ENCODE measurements around the gene INSR. TPM values are rescaled to one million over a fixed set of nuclear protein-coding genes. Genes with fewer than 3 reads are reported as not detected.

INSR gene
- total RNA-seq, 1 experiment from 2014 or later: 8.4 TPM

GRCh38 chr19:7224209-7224686, 70.0 kb downstream of the INSR start:
- Mint-ChIP-seq H3K4me3 (ENCODE audit: low read depth, unreplicated experiment) (no peak overlapping the region), H3K27me3 (ENCODE audit: unreplicated experiment) (peaks cover 9% of the 10 kb centered on the region), H3K36me3 (ENCODE audit: insufficient read depth, unreplicated experiment) (no peaks in the 10 kb centered on the region), H3K27ac (ENCODE audit: unreplicated experiment) (no peak overlapping the region), H3K4me1 (ENCODE audit: low read depth, unreplicated experiment) (no peaks in the 10 kb centered on the region), H3K9me3 (ENCODE audit: low read depth, unreplicated experiment) (no peaks in the 10 kb centered on the region)
- CTCF ChIA-PET: no interaction called here
- TF ChIP-seq CTCF (IDR thresholded peaks at IDR 0.05; ENCODE audit: unreplicated experiment): no peak
- BruUV-seq (replicated peaks): no TSS peak
- no peak for DNase-seq
- intact Hi-C loops (cut with micrococcal nuclease; ENCODE audit: unreplicated experiment): no loop called here

GRCh38 chr19:7223429-7223828, 70.8 kb downstream of the INSR start:
- no peak overlapping the region for H3K27ac Mint-ChIP-seq (ENCODE audit: unreplicated experiment)
- intact Hi-C loops (cut with micrococcal nuclease; ENCODE audit: unreplicated experiment): no loop called here
- no peaks in the 10 kb centered on the region for H3K36me3 Mint-ChIP-seq (ENCODE audit: insufficient read depth, unreplicated experiment)
- no peaks in the 10 kb centered on the region for H3K9me3 Mint-ChIP-seq (ENCODE audit: low read depth, unreplicated experiment)
- no peak for DNase-seq
- TF ChIP-seq CTCF (IDR thresholded peaks at IDR 0.05; ENCODE audit: unreplicated experiment): no peak
- CTCF ChIA-PET: no interaction called here
- no peak overlapping the region for H3K4me3 Mint-ChIP-seq (ENCODE audit: low read depth, unreplicated experiment)
- H3K4me1 Mint-ChIP-seq (ENCODE audit: low read depth, unreplicated experiment): no peaks in the 10 kb centered on the region
- BruUV-seq (replicated peaks): no TSS peak
- peaks cover 3% of the 10 kb centered on the region for H3K27me3 Mint-ChIP-seq (ENCODE audit: unreplicated experiment)

- no peaks in the 10 kb centered on the region for H3K36me3 Mint-ChIP-seq (ENCODE audit: insufficient read depth, unreplicated experiment)
- H3K9me3 Mint-ChIP-seq (ENCODE audit: low read depth, unreplicated experiment): no peaks in the 10 kb centered on the region
- BruUV-seq (replicated peaks): no TSS peak
- no peaks in the 10 kb centered on the region for H3K4me1 Mint-ChIP-seq (ENCODE audit: low read depth, unreplicated experiment)
- no peak overlapping the region for H3K27ac Mint-ChIP-seq (ENCODE audit: unreplicated experiment)
- intact Hi-C loops (cut with micrococcal nuclease; ENCODE audit: unreplicated experiment): no loop called here
- no peak for TF ChIP-seq CTCF (IDR thresholded peaks at IDR 0.05; ENCODE audit: unreplicated experiment)
- H3K27me3 Mint-ChIP-seq (ENCODE audit: unreplicated experiment): no peaks in the 10 kb centered on the region
- CTCF ChIA-PET: no interaction called here
- no peak overlapping the region for H3K4me3 Mint-ChIP-seq (ENCODE audit: low read depth, unreplicated experiment)
- no peak for DNase-seq
These were observed 75.2 kb downstream of the INSR start for GRCh38 chr19:7219056-7219455.

- Mint-ChIP-seq H3K27me3 (ENCODE audit: unreplicated experiment) (no peaks in the 10 kb centered on the region), H3K36me3 (ENCODE audit: insufficient read depth, unreplicated experiment) (no peaks in the 10 kb centered on the region), H3K4me1 (ENCODE audit: low read depth, unreplicated experiment) (no peaks in the 10 kb centered on the region), H3K4me3 (ENCODE audit: low read depth, unreplicated experiment) (no peak overlapping the region), H3K27ac (ENCODE audit: unreplicated experiment) (no peak overlapping the region), H3K9me3 (ENCODE audit: low read depth, unreplicated experiment) (no peaks in the 10 kb centered on the region)
- CTCF ChIA-PET: no interaction called here
- DNase-seq: no peak
- no peak for TF ChIP-seq CTCF (IDR thresholded peaks at IDR 0.05; ENCODE audit: unreplicated experiment)
- intact Hi-C loops (cut with micrococcal nuclease; ENCODE audit: unreplicated experiment): no loop called here
- no TSS peak for BruUV-seq (replicated peaks)
These were observed 76.4 kb downstream of the INSR start for GRCh38 chr19:7217861-7218260.
